ENCODE data around the gene CLN5.

Gene CLN5

GRCh38 chr13:77022341-77022740 lies 30.5 kb downstream of the CLN5 start:
- no peak for DNase-seq

- peak; percentile 64 for DNase-seq
These were observed 34.5 kb downstream of the CLN5 start for GRCh38 chr13:77026255-77026860.

GRCh38 chr13:77026861-77027621 lies 35.2 kb downstream of the CLN5 start, which contains the start of gene FBXL3:
Gene FBXL3, minus strand, starts transcription at chr13:77027159. Its CDS starts 5,299 bp downstream, at chr13:77021860.
- peak; percentile 74 for DNase-seq

- DNase-seq: no peak
These were observed 36.3 kb downstream of the CLN5 start for GRCh38 chr13:77028202-77028601.

- no peak for DNase-seq
These were observed 37.6 kb downstream of the CLN5 start for GRCh38 chr13:77029436-77029835.

GRCh38 chr13:77031656-77032243 lies 39.9 kb downstream of the CLN5 start:
- DNase-seq: no peak

GRCh38 chr13:77033717-77034302 lies 41.9 kb downstream of the CLN5 start:
- no peak for DNase-seq

- no peak for DNase-seq
These were observed 43.0 kb downstream of the CLN5 start for GRCh38 chr13:77034881-77035280.

GRCh38 chr13:77036279-77036678 lies 44.4 kb downstream of the CLN5 start:
- no peak for DNase-seq

- DNase-seq: no peak
These were observed 47.1 kb downstream of the CLN5 start for GRCh38 chr13:77038907-77039480.

GRCh38 chr13:77040076-77040475 lies 48.2 kb downstream of the CLN5 start:
- DNase-seq: no peak

- no peak for DNase-seq
These were observed 49.0 kb downstream of the CLN5 start for GRCh38 chr13:77040835-77041234.

GRCh38 chr13:77042566-77043177 lies 50.8 kb downstream of the CLN5 start:
- no peak for DNase-seq

GRCh38 chr13:77047649-77048343 lies 55.9 kb downstream of the CLN5 start:
- DNase-seq: no peak

GRCh38 chr13:77048681-77049080 lies 56.8 kb downstream of the CLN5 start:
- DNase-seq: no peak

GRCh38 chr13:77053192-77053591 lies 61.3 kb downstream of the CLN5 start:
- DNase-seq: no peak
